OCI-LY7 (cell line): ENCODE measurements around the gene TEX2. TPM values are rescaled to one million over a fixed set of nuclear protein-coding genes. Genes with fewer than 3 reads are reported as not detected.
"Not testable (repeated sequence)": the region's sequence is repeated elsewhere in the genome, so short reads cannot be mapped to it uniquely, and the experiment has no call there.

Experiments used
- BruUV-seq: library from RNA; stranded (reverse); fragments of 400-500 nt; replicated peaks from 2 replicates; lab custom pipeline; 2021; lab: Mats Ljungman, UMichigan
- CTCF ChIA-PET: fragments of 300-600 bp; sonication (Branson Sonifier 250); formaldehyde crosslinking; loops from one replicate; lab custom pipeline; 2022; ENCODE audit warnings: antibody characterized with exemption; ENCODE audit not compliant: unreplicated experiment; lab: Charles Lee
- POLR2A ChIA-PET: fragments of 300-600 bp; sonication (Branson Sonifier 250); formaldehyde crosslinking; loops from one replicate; lab custom pipeline; 2022; ENCODE audit warnings: antibody characterized with exemption; lab: Charles Lee
- DNase-seq: peaks from one replicate; pipeline ENCODE4 v3.0.0-alpha.2; 2015; ENCODE audit warnings: low spot score
- H2AFZ ChIP-seq: fragments of 200-600 bp; sonication (generic), shearing (Covaris generic); 2 replicates; pipeline ENCODE4 v1.6.1; 2014; ENCODE audit warnings: mild to moderate bottlenecking, antibody characterized with exemption, low read length, moderate library complexity
- H3K27ac ChIP-seq: fragments of 200-600 bp; sonication (generic); 2 replicates; pipeline ENCODE4 v1.5.1; 2014; ENCODE audit warnings: mixed run types, low read depth, mild to moderate bottlenecking, moderate library complexity, low read length, inconsistent platforms; ENCODE audit not compliant: poor library complexity, severe bottlenecking
- H3K36me3 ChIP-seq: fragments of 200-600 bp; sonication (generic); 2 replicates; pipeline ENCODE4 v1.6.1; 2014; ENCODE audit warnings: mild to moderate bottlenecking, antibody characterized with exemption, low read length, moderate library complexity, mixed read lengths; ENCODE audit not compliant: insufficient read depth
- H3K4me1 ChIP-seq: fragments of 200-600 bp; sonication (generic); 2 replicates; pipeline ENCODE4 v1.5.1; 2014; ENCODE audit warnings: mild to moderate bottlenecking, low read length; ENCODE audit not compliant: insufficient read depth, poor library complexity, severe bottlenecking
- H3K4me2 ChIP-seq: fragments of 200-600 bp; sonication (generic); 2 replicates; pipeline ENCODE4 v1.6.1; 2014; ENCODE audit warnings: mild to moderate bottlenecking, low read length
- H3K4me3 ChIP-seq: fragments of 200-600 bp; sonication (generic); 2 replicates; pipeline ENCODE4 v1.5.1; 2014; ENCODE audit warnings: mild to moderate bottlenecking, low read depth, low read length; ENCODE audit not compliant: poor library complexity, severe bottlenecking
- H3K79me2 ChIP-seq: fragments of 200-600 bp; sonication (generic); 2 replicates; pipeline ENCODE4 v1.6.1; 2016; ENCODE audit warnings: low read depth, mild to moderate bottlenecking, low read length, moderate library complexity, mixed read lengths; ENCODE audit not compliant: insufficient read depth
- H3K9me2 ChIP-seq: fragments of 200-600 bp; sonication (generic); 2 replicates; pipeline ENCODE4 v1.6.1; 2016; ENCODE audit warnings: mild to moderate bottlenecking, low read length, mixed read lengths; ENCODE audit not compliant: insufficient read depth
- H3K9me3 ChIP-seq: fragments of 200-600 bp; sonication (generic); 2 replicates; pipeline ENCODE4 v1.6.1; 2014; ENCODE audit warnings: mild to moderate bottlenecking, mixed run types, low read length, mixed read lengths
- H4K20me1 ChIP-seq: fragments of 200-600 bp; sonication (generic); 2 replicates; pipeline ENCODE4 v1.6.1; 2014; ENCODE audit warnings: mild to moderate bottlenecking, antibody characterized with exemption, low read length, moderate library complexity, mixed read lengths; ENCODE audit not compliant: insufficient read depth
- CTCF ChIP-seq: fragments of 200-600 bp; sonication (generic); conservative IDR thresholded peaks from 2 replicates; pipeline ENCODE4 v1.5.1; 2014; ENCODE audit warnings: mild to moderate bottlenecking, antibody characterized with exemption, low read length, moderate library complexity, mixed read lengths
- EZH2phosphoT487 ChIP-seq: fragments of 200-600 bp; sonication (generic); IDR thresholded peaks from 2 replicates; pipeline ENCODE4 v1.6.1; 2018; ENCODE audit warnings: low read depth, borderline replicate concordance, mild to moderate bottlenecking, mixed run types, antibody characterized with exemption, low read length, moderate library complexity, mixed read lengths
- intact Hi-C: fragments of 100-400 bp; cut with micrococcal nuclease; formaldehyde crosslinking; loops from one replicate; pipeline ENCODE4 v1.10.0; 2022; ENCODE audit not compliant: unreplicated experiment
- total RNA-seq, 2 experiments: library from RNA; depleted of rRNA in 1 of 2; stranded (reverse); fragments of >200 nt in 1 of 2; shearing (Covaris generic) in 1 of 2; gene quantifications; 2 replicates each; pipeline ENCODE4 v1.2.3, GENCODE V29; 2014 to 2022

TEX2 gene
- total RNA-seq, 2 experiments from 2014 or later, result 7.4 to 12.4 TPM

- Histone ChIP-seq H3K79me2 (no peaks in the 10 kb centered on the region), H3K9me3 (no peaks in the 10 kb centered on the region), H3K4me3 (no peak overlapping the region), H4K20me1 (no peaks in the 10 kb centered on the region), H3K9me2 (no peaks in the 10 kb centered on the region), H3K27ac (no peak overlapping the region), H3K4me2 (no peak overlapping the region), H3K4me1 (no peaks in the 10 kb centered on the region), H2AFZ (no peak overlapping the region), H3K36me3 (peaks cover under 1% of the 10 kb centered on the region; the same call in 1 of the 2 replicates)
- TF ChIP-seq CTCF, result no peak
- no peak for TF ChIP-seq EZH2phosphoT487
- no peak for DNase-seq
- CTCF ChIA-PET, result no interaction called here
- no TSS peak for BruUV-seq
- POLR2A ChIA-PET, result no interaction called here
- intact Hi-C loops, result no loop called here
Measured at GRCh38 chr17:64171041-64171440, 92.0 kb downstream of the TEX2 start.

GRCh38 chr17:64170286-64170685 is 92.8 kb downstream of the TEX2 start:
- intact Hi-C loops, result no loop called here
- Histone ChIP-seq H3K4me2 (no peak overlapping the region), H2AFZ (no peak overlapping the region), H4K20me1 (no peaks in the 10 kb centered on the region), H3K4me3 (no peak overlapping the region), H3K9me3 (no peaks in the 10 kb centered on the region), H3K36me3 (0 out of 2 replicates have a peak, but pooled peaks cover 4% of the 10 kb centered on the region), H3K4me1 (no peaks in the 10 kb centered on the region), H3K9me2 (no peaks in the 10 kb centered on the region), H3K79me2 (no peaks in the 10 kb centered on the region), H3K27ac (no peak overlapping the region)
- DNase-seq, result no peak
- BruUV-seq, result no TSS peak
- no peak for TF ChIP-seq EZH2phosphoT487
- TF ChIP-seq CTCF, result no peak
- ChIA-PET CTCF (no interaction called here), POLR2A (interaction anchor here (1.4 kb wide), 1 partner anchor 24 kb away, joined by 4 read pairs; no protein-coding TSS in a partner anchor)

GRCh38 chr17:64167666-64168065 is 95.4 kb downstream of the TEX2 start:
- BruUV-seq, H4K20me1 ChIP-seq: not testable (repeated sequence)
- POLR2A ChIA-PET, result interaction anchor here (1.3 kb wide), 1 partner anchor 9 kb away, joined by 4 read pairs; no protein-coding TSS in a partner anchor

More at GRCh38 chr17:64167666-64168065, 95.4 kb downstream of the TEX2 start:
- H3K9me2 ChIP-seq, H2AFZ ChIP-seq, H3K4me1 ChIP-seq, DNase-seq, H3K9me3 ChIP-seq, H3K4me3 ChIP-seq, H3K79me2 ChIP-seq, CTCF ChIA-PET, H3K27ac ChIP-seq, H3K4me2 ChIP-seq, H3K36me3 ChIP-seq, intact Hi-C loops: not testable (repeated sequence)
